Measurements from ENCODE around the gene ZNF467. TPM values are rescaled to one million over a fixed set of nuclear protein-coding genes. Genes with fewer than 3 reads are reported as not detected.
A peak's percentile ranks its signal among the peaks of the same experiment; 100 is the strongest.

ZNF467 gene
- total RNA-seq, 4 donors from 2014 or later: 4.2 to 15.4 (median 9.3) TPM

DNA sequence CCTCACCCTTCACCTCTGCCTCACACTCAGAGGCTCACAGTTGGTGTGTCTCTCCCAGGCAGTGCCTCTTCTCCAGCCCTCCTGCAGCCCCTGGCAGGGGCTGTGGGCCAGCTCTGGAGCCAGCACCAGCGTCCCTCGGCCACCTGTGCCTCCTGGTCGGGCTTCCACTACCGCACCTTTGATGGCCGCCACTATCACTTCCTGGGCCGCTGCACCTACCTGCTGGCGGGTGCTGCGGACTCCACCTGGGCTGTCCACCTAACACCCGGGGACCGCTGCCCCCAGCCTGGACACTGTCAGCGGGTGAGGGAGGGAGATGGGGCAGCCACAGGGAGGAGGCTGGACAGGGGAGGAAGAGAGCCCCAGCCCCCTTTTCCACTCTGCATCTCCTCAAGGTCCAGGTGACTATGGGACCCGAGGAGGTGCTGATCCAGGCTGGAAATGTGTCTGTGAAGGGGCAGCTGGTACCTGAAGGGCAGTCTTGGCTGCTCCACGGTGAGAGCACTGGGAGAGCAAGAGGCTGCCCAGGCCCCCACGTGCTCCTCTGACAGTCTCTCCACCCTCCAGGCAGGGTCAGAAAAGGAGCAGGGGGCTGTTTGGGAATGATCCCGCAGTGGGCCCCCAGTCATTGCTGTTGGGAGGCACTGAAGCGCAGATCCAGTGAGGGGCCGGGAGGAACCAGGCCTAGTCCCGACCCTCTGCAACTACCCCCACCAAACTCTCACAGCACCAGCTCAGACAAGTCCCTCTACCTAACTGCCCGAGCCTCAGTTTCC is 4.4 kb upstream of the ZNF467 start:
- peaks cover 0 to 33% (median 9%) of the 10 kb centered on the region in 3 donors for H3K4me1 ChIP-seq
- H3K27me3 ChIP-seq: no peaks in the 10 kb centered on the region
- H3K9me3 ChIP-seq: no peaks in the 10 kb centered on the region
- WGBS, 2 donors (ENCODE audit: low coverage in 1 of 2): 80% methylated on average over 2 of the region's 19 CpGs; no CpG with 5 or more reads in 1 of the 2 donors
- ATAC-seq: no peak
- no peak overlapping the region for H3K27ac ChIP-seq
- H3K4me3 ChIP-seq: no peak overlapping the region
- TF ChIP-seq POLR2A (IDR thresholded peaks at IDR 0.05) (no peak), EP300 (IDR thresholded peaks at IDR 0.05) (no peak), POLR2AphosphoS5 (IDR thresholded peaks at IDR 0.05) (no peak)
- TF ChIP-seq, protein P1, sequence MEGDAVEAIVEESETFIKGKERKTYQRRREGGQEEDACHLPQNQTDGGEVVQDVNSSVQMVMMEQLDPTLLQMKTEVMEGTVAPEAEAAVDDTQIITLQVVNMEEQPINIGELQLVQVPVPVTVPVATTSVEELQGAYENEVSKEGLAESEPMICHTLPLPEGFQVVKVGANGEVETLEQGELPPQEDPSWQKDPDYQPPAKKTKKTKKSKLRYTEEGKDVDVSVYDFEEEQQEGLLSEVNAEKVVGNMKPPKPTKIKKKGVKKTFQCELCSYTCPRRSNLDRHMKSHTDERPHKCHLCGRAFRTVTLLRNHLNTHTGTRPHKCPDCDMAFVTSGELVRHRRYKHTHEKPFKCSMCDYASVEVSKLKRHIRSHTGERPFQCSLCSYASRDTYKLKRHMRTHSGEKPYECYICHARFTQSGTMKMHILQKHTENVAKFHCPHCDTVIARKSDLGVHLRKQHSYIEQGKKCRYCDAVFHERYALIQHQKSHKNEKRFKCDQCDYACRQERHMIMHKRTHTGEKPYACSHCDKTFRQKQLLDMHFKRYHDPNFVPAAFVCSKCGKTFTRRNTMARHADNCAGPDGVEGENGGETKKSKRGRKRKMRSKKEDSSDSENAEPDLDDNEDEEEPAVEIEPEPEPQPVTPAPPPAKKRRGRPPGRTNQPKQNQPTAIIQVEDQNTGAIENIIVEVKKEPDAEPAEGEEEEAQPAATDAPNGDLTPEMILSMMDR (IDR thresholded peaks at IDR 0.05): no peak
- H3K36me3 ChIP-seq: no peaks in the 10 kb centered on the region

DNA sequence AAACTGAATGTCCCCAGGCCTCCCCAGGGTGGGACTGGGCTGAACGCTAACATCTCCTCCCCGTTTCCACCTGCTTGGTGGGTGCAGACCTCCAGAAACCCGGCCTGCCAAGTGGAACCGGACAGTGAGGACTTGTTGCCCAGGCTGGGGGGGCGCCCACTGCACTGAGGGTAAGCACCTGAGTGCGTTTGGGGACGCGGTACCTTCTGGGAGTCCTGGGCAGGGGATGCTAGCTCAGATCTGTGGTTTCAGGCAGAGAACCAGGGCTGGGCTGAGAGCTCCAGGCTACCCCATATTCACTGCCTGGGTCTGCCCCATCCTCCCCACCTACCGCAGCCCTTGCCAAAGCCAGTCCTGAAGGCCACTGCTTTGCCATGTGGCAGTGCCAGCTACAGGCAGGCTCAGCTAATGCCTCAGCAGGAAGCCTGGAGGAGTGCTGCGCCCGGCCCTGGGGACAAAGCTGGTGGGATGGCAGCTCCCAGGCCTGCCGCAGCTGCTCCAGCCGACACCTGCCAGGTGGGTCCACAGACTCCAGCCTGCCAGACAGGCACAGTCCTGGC is 3.5 kb upstream of the ZNF467 start:
- Histone ChIP-seq H3K36me3 (no peaks in the 10 kb centered on the region), H3K4me3 (no peak overlapping the region), H3K4me1 (peaks cover 0 to 39% (median 9%) of the 10 kb centered on the region in 3 donors), H3K27me3 (no peaks in the 10 kb centered on the region), H3K27ac (peak overlapping the region in 3 of 4 donors; percentile 20 to 50 (median 43)), H3K9me3 (no peaks in the 10 kb centered on the region)
- WGBS, 2 donors (ENCODE audit: low coverage in 1 of 2): 28% methylated on average over 4 of the region's 13 CpGs; no CpG with 5 or more reads in 1 of the 2 donors
- TF ChIP-seq EP300 (IDR thresholded peaks at IDR 0.05): no peak
- TF ChIP-seq, protein P1 (IDR thresholded peaks at IDR 0.05): no peak
- TF ChIP-seq POLR2AphosphoS5 (IDR thresholded peaks at IDR 0.05): no peak
- TF ChIP-seq POLR2A (IDR thresholded peaks at IDR 0.05): no peak
- no peak for ATAC-seq

- no peaks in the 10 kb centered on the region for H3K36me3 ChIP-seq
- TF ChIP-seq POLR2A (IDR thresholded peaks at IDR 0.05) (no peak), EP300 (IDR thresholded peaks at IDR 0.05) (no peak), POLR2AphosphoS5 (IDR thresholded peaks at IDR 0.05) (no peak)
- TF ChIP-seq, protein P1 (IDR thresholded peaks at IDR 0.05): no peak
- H3K4me1 ChIP-seq: peaks cover 0 to 41% (median 9%) of the 10 kb centered on the region in 3 donors
- no peak for ATAC-seq
- no peaks in the 10 kb centered on the region for H3K27me3 ChIP-seq
- peak overlapping the region in 1 of 2 donors; percentile 19 for H3K4me3 ChIP-seq
- 8% methylated on average over 2 of the region's 12 CpGs; no CpG with 5 or more reads in 1 of the 2 donors for WGBS, 2 donors (ENCODE audit: low coverage in 1 of 2)
- no peaks in the 10 kb centered on the region for H3K9me3 ChIP-seq
- H3K27ac ChIP-seq: peak overlapping the region in 3 of 4 donors; percentile 20 to 50 (median 43)
Observed at GRCh38 chr7:149776289-149776688, 2.9 kb upstream of the ZNF467 start.

DNA sequence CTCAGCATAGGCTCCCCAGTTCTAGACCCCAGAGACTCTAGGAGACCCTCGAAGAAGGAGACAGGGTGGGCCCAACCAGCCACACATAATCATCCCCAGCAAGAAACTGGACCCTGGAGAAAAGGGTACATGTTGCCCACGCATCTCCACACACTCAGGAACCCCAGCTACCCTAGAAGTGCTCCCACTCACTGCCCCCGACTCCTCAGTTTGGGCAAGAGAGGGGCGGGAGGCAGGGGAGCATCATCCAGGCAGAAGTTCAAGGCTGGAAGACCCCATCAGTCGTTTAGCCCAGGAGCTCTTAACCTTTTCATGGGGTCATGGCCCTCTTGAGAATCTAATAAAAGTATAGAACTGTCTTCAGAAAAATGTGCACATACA is 1.8 kb upstream of the ZNF467 start:
- no peak for TF ChIP-seq POLR2A (IDR thresholded peaks at IDR 0.05)
- Histone ChIP-seq H3K9me3 (no peaks in the 10 kb centered on the region), H3K27ac (peak overlapping the region in 2 of 4 donors; percentile 26 to 75), H3K4me1 (peaks cover 0 to 51% (median 9%) of the 10 kb centered on the region in 3 donors), H3K27me3 (no peaks in the 10 kb centered on the region), H3K4me3 (no peak overlapping the region), H3K36me3 (no peaks in the 10 kb centered on the region)
- WGBS, 2 donors (ENCODE audit: low coverage in 1 of 2): 90% methylated on average over 2 of the region's 5 CpGs; no CpG with 5 or more reads in 1 of the 2 donors
- no peak for ATAC-seq

DNA sequence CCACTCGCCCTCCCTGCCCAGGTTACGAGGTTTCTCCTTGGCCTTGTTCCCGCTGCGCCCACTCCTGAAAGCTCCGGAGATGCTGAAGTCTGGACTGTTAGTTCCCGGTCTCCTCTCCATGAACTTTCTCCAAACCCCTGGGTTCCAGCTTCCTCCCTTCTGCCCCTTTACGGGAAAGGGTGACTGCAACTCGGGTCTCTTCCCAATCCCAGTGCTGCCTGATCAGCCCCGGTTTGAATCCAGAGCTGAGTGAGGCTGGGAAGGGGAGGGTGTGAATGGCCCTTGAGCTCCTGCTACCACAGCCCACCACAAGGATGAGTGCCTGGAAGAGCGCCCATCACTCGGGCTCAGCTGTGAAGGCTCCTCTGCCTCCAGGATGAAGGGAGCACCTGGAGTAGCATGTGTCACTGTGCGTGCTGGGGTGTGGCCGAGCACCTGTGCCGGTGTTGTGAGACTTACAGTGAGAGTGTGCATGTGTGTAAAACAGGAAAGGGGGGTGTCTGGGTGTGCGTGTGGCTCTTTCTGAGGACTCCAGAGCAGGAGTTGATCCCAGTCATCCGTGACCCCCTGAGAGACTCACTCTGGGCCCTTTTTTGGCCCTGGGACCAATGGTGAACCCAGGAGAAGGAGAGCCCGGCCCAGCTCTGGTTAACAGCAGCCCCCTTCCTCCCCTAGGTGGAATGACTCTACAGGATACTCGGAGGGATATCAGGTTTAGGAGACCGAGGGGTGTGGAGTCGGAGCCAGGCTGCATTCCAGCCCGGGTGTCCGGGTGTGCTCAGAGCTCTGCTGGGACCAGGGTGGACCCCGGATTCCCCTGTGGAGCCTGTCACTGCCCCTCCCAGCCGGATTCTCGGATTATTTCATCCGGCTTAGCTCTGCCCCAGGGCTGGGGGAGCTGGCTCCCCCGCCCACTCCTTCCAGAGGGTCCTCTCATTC is 1.1 kb upstream of the ZNF467 start:
- TF ChIP-seq EP300 (IDR thresholded peaks at IDR 0.05) (no peak), POLR2A (IDR thresholded peaks at IDR 0.05) (no peak), POLR2AphosphoS5 (IDR thresholded peaks at IDR 0.05) (no peak)
- TF ChIP-seq, protein P1 (IDR thresholded peaks at IDR 0.05): no peak
- H3K4me3 ChIP-seq: peak overlapping the region in 1 of 2 donors; percentile 81

More for the DNA sequence above, 1.1 kb upstream of the ZNF467 start:
- Histone ChIP-seq H3K4me1 (peaks cover 0 to 51% (median 9%) of the 10 kb centered on the region in 3 donors), H3K36me3 (peaks cover 0 to 3% of the 10 kb centered on the region in 2 donors), H3K27ac (peak overlapping the region in 3 of 4 donors; percentile 75 to 83 (median 79)), H3K9me3 (no peaks in the 10 kb centered on the region), H3K27me3 (no peaks in the 10 kb centered on the region)
- WGBS, 2 donors (ENCODE audit: low coverage in 1 of 2): 37 to 57% methylated on average over 6 to 9 of the region's 27 CpGs
- ATAC-seq: no peak
